ENCODE data around the gene SPDYA.

- TF ChIP-seq EZH2 (IDR thresholded peaks at IDR 0.05; ENCODE audit: borderline replicate concordance, low read length) = no peak
- TF ChIP-seq, protein P1, sequence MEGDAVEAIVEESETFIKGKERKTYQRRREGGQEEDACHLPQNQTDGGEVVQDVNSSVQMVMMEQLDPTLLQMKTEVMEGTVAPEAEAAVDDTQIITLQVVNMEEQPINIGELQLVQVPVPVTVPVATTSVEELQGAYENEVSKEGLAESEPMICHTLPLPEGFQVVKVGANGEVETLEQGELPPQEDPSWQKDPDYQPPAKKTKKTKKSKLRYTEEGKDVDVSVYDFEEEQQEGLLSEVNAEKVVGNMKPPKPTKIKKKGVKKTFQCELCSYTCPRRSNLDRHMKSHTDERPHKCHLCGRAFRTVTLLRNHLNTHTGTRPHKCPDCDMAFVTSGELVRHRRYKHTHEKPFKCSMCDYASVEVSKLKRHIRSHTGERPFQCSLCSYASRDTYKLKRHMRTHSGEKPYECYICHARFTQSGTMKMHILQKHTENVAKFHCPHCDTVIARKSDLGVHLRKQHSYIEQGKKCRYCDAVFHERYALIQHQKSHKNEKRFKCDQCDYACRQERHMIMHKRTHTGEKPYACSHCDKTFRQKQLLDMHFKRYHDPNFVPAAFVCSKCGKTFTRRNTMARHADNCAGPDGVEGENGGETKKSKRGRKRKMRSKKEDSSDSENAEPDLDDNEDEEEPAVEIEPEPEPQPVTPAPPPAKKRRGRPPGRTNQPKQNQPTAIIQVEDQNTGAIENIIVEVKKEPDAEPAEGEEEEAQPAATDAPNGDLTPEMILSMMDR (IDR thresholded peaks at IDR 0.05; ENCODE audit: low read length) = no peak
Observed at GRCh38 chr2:28870146-28870891, 59.7 kb downstream of the SPDYA start, which contains the start of gene TRMT61B.
